Stimulated activated CD4-positive, alpha-beta T cell treated with anti-CD3 and anti-CD28 coated beads, Interleukin-12 subunit alpha, Interleukin-12 subunit beta, amount 100 ng/mL, for 4 hours (primary cell): ENCODE data around the gene TNFSF8.

Source experiments
- DNase-seq: peaks from one replicate; pipeline ENCODE4 v3.0.0-alpha.2; 2020

The TNFSF8 gene

DNA sequence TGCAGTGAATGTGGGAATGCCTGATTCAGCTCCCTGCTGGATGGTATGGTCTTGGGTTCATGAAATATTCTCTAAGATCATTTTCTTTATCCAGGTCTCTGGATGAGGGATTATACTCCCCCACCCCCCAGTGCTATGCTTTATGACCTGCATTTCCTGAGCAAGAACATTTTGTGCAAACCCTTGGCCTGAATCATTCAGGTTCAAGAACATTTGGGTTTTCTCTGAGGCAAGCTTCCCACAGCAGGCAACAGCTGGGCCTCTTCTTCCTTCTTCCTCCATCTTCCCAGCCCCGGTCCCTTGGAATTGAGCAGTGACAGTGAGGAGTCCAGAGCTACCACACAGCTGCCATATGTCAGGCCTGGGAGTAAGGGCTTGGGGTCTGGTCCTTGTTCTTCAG, 65.9 kb downstream of the TNFSF8 start:
- DNase-seq: no peak

- DNase-seq: no peak
Measured at GRCh38 chr9:114861922-114862605, 68.3 kb downstream of the TNFSF8 start.

DNA sequence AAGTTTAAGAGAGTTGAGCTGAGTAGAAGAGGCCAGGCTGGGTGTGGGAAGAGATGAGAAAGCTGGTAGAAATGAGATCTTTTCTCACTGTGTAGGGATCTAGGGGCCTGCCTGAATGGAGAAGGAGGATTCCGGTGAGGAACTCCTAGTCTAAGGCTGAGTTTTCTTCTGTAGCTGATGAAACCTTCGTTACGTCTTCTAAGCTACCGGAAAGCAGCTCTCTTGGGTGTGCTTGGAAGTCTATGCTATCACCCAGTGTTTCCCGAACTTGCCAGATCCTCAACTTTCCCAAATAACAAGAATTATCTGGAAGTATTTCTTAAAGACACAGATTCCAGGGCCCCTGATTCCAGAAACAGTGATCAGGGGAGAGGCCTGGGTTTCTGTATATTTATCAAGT, 69.1 kb downstream of the TNFSF8 start:
- no peak for DNase-seq

DNA sequence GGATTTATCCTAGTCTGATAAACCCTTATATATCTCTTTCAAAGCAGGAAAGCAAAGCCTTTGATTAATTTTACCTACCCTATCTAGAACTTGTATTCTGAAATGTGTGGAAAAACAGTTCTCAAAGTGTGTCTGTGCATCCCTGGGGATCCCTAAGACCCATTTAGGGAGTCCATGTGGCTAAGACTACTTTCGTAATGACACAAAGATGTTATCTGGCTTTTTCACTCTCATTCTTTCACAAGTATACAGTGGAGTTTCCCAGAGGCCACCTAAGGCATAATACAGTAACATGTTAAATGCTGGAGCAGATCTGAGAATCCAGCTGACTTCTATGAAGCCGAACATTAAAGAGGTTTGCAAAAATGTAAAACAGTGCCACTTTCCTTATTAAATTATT, 70.2 kb downstream of the TNFSF8 start:
- no peak for DNase-seq

- no peak for DNase-seq
Measured at GRCh38 chr9:114856942-114857315, 73.5 kb downstream of the TNFSF8 start.

DNA sequence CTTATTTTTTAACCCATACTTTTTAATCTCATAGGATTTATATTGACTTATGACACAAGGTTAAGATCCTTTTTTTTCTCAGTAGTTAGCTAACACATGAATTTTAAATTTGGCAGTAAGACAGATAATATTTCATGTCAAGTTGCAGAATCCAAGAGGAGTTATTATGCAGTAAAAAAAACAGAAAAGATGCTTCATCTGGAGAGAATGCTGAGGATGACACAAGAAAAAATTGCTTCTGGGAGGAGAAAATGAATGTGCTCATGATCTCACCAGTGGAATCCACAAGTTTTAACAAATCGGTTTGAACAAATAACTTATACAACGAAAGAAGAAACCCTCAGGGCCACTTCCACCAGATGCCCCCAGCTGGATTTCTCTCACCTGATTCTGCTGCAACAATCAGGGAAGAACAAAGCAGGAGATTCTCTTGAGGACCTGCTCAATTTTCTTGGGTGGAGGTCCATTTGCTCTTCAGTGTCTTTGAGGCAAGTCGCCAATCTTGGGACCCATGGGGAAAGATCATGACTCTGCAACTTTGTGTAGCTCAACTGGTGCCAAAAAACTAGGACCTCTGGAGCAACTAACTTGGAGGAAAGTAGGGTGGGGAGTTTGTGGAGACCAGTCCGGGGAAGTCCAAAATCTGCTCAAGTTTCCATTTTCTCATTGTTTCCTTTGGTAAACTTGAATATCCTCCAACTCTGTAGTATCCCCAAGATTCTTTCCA, 74.0 kb downstream of the TNFSF8 start:
- DNase-seq: no peak

GRCh38 chr9:114855488-114855887, 74.9 kb downstream of the TNFSF8 start:
- no peak for DNase-seq

GRCh38 chr9:114854736-114855355, 75.5 kb downstream of the TNFSF8 start:
- no peak for DNase-seq

DNA sequence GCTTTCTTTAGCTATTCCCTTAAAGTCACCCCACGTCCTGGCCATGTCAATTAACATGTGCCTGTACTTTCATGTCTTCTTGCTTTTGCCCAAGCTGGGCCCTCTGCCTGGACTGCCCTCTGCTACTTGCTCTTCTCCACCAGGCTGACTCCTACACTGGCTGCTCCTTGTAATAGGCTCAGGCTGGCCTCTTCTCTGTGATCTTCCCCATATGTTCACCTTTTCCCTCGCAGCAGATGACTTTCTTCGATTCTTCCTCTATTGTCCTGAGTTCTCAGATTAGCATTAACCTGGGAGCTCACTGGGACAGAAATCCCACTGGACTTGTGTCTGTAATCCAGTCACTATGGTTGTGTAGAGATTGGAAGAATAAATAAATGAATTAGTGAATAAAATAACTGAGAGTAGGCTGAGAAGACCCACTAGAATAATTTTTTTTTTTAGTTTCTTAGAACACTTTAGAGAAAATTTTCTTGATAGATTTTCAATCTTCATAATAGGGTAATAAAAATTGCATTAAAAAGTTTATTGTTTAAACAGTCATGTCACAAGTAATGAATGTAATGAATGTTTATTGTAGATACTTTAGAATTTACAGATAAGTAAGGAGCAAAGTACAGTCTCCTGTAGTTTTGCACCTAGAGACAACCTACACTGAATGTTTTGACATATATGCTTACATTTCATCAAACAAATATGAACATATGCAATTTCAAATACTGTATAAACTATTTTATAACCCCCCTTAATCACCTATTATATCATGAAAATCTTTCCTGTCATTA, 77.1 kb downstream of the TNFSF8 start:
- DNase-seq: no peak

DNA sequence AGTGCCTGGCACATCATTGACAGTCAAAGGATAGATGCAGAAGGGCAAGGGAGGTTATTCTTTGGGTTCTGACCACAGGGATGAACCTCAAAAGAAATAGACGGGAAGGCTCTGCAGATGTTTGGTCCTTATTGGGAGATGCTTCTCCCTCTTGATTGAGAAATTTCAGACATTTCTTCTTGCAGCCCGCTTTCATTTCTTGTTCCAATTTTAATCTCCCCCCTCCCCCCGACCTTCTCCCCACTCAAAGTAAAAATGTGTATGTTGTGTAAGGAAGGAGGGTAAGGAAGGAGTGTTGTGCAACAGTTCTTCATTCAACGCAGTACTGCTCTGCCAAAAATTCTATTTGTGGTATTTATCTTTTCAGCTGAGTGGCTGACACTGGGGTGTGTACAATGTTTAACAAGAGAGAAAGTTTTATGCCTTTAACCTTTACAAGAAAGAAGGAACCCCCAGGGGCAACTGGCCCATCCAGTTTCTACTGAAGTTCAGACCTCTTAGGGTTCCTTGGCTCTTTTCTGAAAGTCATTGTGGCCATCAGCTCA, 78.3 kb downstream of the TNFSF8 start:
- DNase-seq: no peak

DNA sequence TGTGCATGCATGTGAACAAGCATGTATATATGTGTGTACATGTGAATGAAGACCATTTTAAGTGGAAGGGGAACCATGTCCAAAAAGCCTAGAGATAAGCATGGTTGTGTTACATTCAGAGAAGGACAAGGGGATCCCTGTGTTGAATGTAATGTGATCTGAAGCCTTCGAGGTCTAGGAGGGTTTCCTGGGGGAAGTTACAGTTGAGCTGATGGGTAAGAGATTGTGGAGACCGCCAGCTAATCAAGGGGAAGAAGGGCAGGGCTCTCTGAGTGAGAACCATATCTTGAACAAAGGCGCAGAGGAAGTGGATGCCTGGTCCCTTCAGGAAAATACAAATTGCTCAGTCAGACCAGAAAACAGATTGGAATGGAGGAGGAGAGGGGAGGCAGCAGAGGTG, 79.1 kb downstream of the TNFSF8 start:
- DNase-seq: no peak
